Endothelial cell of umbilical vein (primary cell): ENCODE measurements around the gene LMX1A. TPM values are rescaled to one million over a fixed set of nuclear protein-coding genes. Genes with fewer than 3 reads are reported as not detected.

Experiments used
- BruUV-seq: library from RNA; stranded (reverse); fragments of 400-500 nt; replicated peaks from 2 replicates; lab custom pipeline; 2021; lab: Mats Ljungman, UMichigan
- CTCF ChIA-PET: fragments of 300-600, 350-600 bp; sonication (Branson Sonifier 250); formaldehyde crosslinking; loops from one replicate; lab custom pipeline; 2021; ENCODE audit warnings: antibody characterized with exemption, inconsistent platforms; lab: Charles Lee
- POLR2A ChIA-PET: fragments of 300-600, 350-600 bp; sonication (Branson Sonifier 250); formaldehyde crosslinking; loops from one replicate; lab custom pipeline; 2021; ENCODE audit warnings: antibody characterized with exemption, inconsistent platforms; lab: Charles Lee
- DNase-seq: peaks from one replicate; pipeline ENCODE4 v3.0.0-alpha.2; 2011; ENCODE audit warnings: low read depth, low spot score
- FAIRE-seq: peaks from 2 replicates; lab custom pipeline; 2011; peaks lifted over from hg19 to GRCh38; lab: Jason Lieb, UNC
- H2AFZ ChIP-seq: 2 replicates; pipeline ENCODE4 v1.6.0; 2012; ENCODE audit warnings: low read depth, low read length, control low read depth, inconsistent platforms
- H3K27ac ChIP-seq: 2 replicates; pipeline ENCODE4 v1.5.1; 2011; ENCODE audit warnings: low read depth, mild to moderate bottlenecking, control low read depth, low read length, moderate library complexity; ENCODE audit not compliant: insufficient read depth
- H3K27me3 ChIP-seq, 2 experiments: 2 replicates each; pipeline versions ENCODE4 v1.6.0 to v1.6.1; 2011; ENCODE audit warnings: low read length in 2 of 2, mixed read lengths in 1 of 2; ENCODE audit not compliant: control insufficient read depth in 2 of 2, insufficient read depth in 2 of 2
- H3K36me3 ChIP-seq, 2 experiments: 2 replicates in 1 of 2; 3 replicates in 1 of 2; pipeline ENCODE4 v1.5.1; 2011; ENCODE audit warnings: low read length in 2 of 2, mild to moderate bottlenecking in 1 of 2, moderate library complexity in 1 of 2; ENCODE audit not compliant: control insufficient read depth in 2 of 2, insufficient read depth in 2 of 2; ENCODE audit errors: extremely low read depth in 1 of 2
- H3K4me1 ChIP-seq: 3 replicates; pipeline ENCODE4 v1.5.1; 2011; ENCODE audit warnings: mild to moderate bottlenecking, low read length; ENCODE audit not compliant: control insufficient read depth, insufficient read depth; ENCODE audit errors: extremely low read depth
- H3K4me2 ChIP-seq: 2 replicates; pipeline ENCODE4 v1.6.1; 2011; ENCODE audit warnings: low read length, control low read depth, mixed read lengths; ENCODE audit not compliant: insufficient read depth
- H3K4me3 ChIP-seq, 3 experiments: fragments of 200-600 bp in 1 of 3; sonication (generic), shearing (Covaris generic) in 1 of 3; replicated peaks in 1 of 3; 2 replicates each; pipeline ENCODE4 v1.5.1; 2011 to 2016; ENCODE audit warnings: control low read depth in 3 of 3, low read length in 3 of 3, mild to moderate bottlenecking in 2 of 3, inconsistent platforms in 1 of 3, low read depth in 1 of 3, moderate library complexity in 1 of 3; ENCODE audit not compliant: insufficient read depth in 1 of 3
- H3K79me2 ChIP-seq: 2 replicates; pipeline ENCODE4 v1.6.0; 2012; ENCODE audit warnings: low read length, inconsistent platforms; ENCODE audit not compliant: control insufficient read depth, insufficient read depth
- H3K9ac ChIP-seq: replicated peaks from 2 replicates; pipeline ENCODE3; 2011; ENCODE audit warnings: low read length, control low read depth; ENCODE audit not compliant: insufficient read depth; ENCODE audit errors: extremely low read depth
- H3K9me1 ChIP-seq: replicated peaks from 3 replicates; pipeline ENCODE4 v1.6.0; 2011; ENCODE audit warnings: mild to moderate bottlenecking, low read length; ENCODE audit not compliant: control insufficient read depth, insufficient read depth; ENCODE audit errors: extremely low read depth
- H3K9me3 ChIP-seq: replicated peaks from 2 replicates; pipeline ENCODE4 v1.5.1; 2012; ENCODE audit warnings: low read length, inconsistent platforms; ENCODE audit not compliant: control insufficient read depth, insufficient read depth
- H4K20me1 ChIP-seq: replicated peaks from 2 replicates; pipeline ENCODE3; 2011; ENCODE audit warnings: mild to moderate bottlenecking, low read length; ENCODE audit not compliant: control insufficient read depth, insufficient read depth; ENCODE audit errors: extremely low read depth
- EZH2 ChIP-seq: IDR thresholded peaks from 2 replicates; pipeline ENCODE4 v1.6.1; 2012; ENCODE audit warnings: borderline replicate concordance, low read depth, mild to moderate bottlenecking, moderate library complexity, low read length, inconsistent platforms; ENCODE audit not compliant: severe bottlenecking
- FOS ChIP-seq: IDR thresholded peaks from 2 replicates; pipeline ENCODE4 v1.6.1; 2011; ENCODE audit warnings: mild to moderate bottlenecking, low read length, moderate library complexity, borderline replicate concordance; ENCODE audit not compliant: insufficient read depth
- GATA2 ChIP-seq: IDR thresholded peaks from 2 replicates; pipeline ENCODE4 v1.7.0; 2011; ENCODE audit warnings: low read depth, mild to moderate bottlenecking, moderate library complexity, mixed read lengths, low read length; ENCODE audit not compliant: insufficient read length, insufficient read depth
- JUN ChIP-seq: IDR thresholded peaks from 2 replicates; pipeline ENCODE4 v1.6.1; 2011; ENCODE audit warnings: borderline replicate concordance, low read depth; ENCODE audit not compliant: insufficient read length, insufficient read depth
- MYC ChIP-seq: IDR thresholded peaks from one replicate; pipeline ENCODE4 v1.6.1; 2011; ENCODE audit warnings: mild to moderate bottlenecking, low read depth, low read length
- POLR2A ChIP-seq: IDR thresholded peaks from 2 replicates; pipeline ENCODE4 v1.6.1; 2012; ENCODE audit warnings: low read depth, mild to moderate bottlenecking, control low read depth, low read length
- POLR2AphosphoS5 ChIP-seq: IDR thresholded peaks from 2 replicates; pipeline ENCODE4 v1.6.1; 2012; ENCODE audit warnings: low read depth, mild to moderate bottlenecking, control low read depth, low read length, moderate library complexity; ENCODE audit not compliant: insufficient read depth
- dilution Hi-C: fragments of 300-500 bp; cut with MboI; formaldehyde crosslinking; loops from one replicate; pipeline ENCODE4 v1.15.0; 2019; ENCODE audit warnings: low sequenced_read_pairs; ENCODE audit not compliant: extremely low pct_ligation_motif_present
- intact Hi-C: fragments of 100-400 bp; cut with micrococcal nuclease; formaldehyde crosslinking; loops from one replicate; pipeline ENCODE4 v1.10.0; 2022
- polyA plus RNA-seq, 4 experiments: library from polyadenylated mRNA; depleted of rRNA in 3 of 4; stranded (reverse) in 3 of 4; unstranded in 1 of 4; fragments of >200 nt; gene quantifications; 2 replicates each; pipeline versions ENCODE4 v1.2.1 to v1.2.3, GENCODE V29; 2011 to 2012; ENCODE audit warnings: missing spikeins in 1 of 4
- total RNA-seq: library from RNA; stranded (reverse); gene quantifications from 2 replicates; pipeline ENCODE4 v1.2.3, GENCODE V29; 2021
- TF ChIP-seq, protein P1 (sequence below), 2 donors: IDR thresholded peaks; 1 replicate in 1 of 2; 2 replicates in 1 of 2; pipeline ENCODE4 v1.5.1; 2011; ENCODE audit warnings: low read length in 2 of 2, mild to moderate bottlenecking in 2 of 2, moderate library complexity in 2 of 2, control low read depth in 1 of 2, inconsistent platforms in 1 of 2, low read depth in 1 of 2; ENCODE audit not compliant: insufficient read depth in 1 of 2; ENCODE audit errors: extremely low read depth in 1 of 2
- TF ChIP-seq, protein P2 (sequence below): IDR thresholded peaks from 2 replicates; pipeline ENCODE4 v1.6.1; 2011; ENCODE audit not compliant: insufficient read depth, insufficient read length

The LMX1A gene
- total and polyA plus RNA-seq, 2 donors (not counting 3 experiments of a cell fraction or from before 2014, with no cell fraction given) = not detected

DNA sequence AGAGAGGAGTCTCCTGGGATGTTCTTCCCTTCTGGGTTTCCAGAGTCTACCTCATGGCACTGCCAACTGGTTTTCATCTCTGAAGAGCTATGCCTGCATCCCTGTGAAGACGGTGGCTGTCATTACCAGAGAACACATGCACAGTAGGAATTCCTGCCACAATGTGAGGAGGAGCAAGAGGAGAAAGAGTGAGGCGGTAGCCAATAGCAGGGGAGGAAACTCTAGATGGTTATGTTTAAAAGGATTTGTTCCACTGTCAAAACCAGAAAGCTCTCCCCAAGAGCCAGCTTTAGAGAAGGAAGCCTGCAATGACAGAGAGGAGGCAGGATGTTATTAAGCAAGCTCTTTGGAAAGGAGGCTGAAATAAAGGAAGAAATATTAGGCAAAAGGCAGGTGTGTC, 12.3 kb downstream of the LMX1A start:
- H3K9ac ChIP-seq = no peak overlapping the region
- POLR2A ChIA-PET = no interaction called here
- no peak overlapping the region for H2AFZ ChIP-seq
- no peaks in the 10 kb centered on the region for H3K4me1 ChIP-seq
- no peak for DNase-seq
- intact Hi-C loops = no loop called here
- H3K36me3 ChIP-seq = no peaks in the 10 kb centered on the region
- CTCF ChIA-PET = interaction anchor here (1.5 to 2.2 kb wide), 2 partner anchors 23 to 25 kb away, joined by 6 read pairs; no protein-coding TSS in a partner anchor
- no peaks in the 10 kb centered on the region for H3K9me3 ChIP-seq
- FAIRE-seq = no peak
- no peak overlapping the region for H3K27ac ChIP-seq
- no peaks in the 10 kb centered on the region for H3K9me1 ChIP-seq
- H3K4me2 ChIP-seq = no peak overlapping the region
- dilution Hi-C loops = no loop called here
- no peaks in the 10 kb centered on the region for H3K79me2 ChIP-seq
- no peak overlapping the region for H3K4me3 ChIP-seq
- TF ChIP-seq JUN = no peak
- TF ChIP-seq POLR2A = no peak
- TF ChIP-seq MYC = no peak
- TF ChIP-seq, protein P1, sequence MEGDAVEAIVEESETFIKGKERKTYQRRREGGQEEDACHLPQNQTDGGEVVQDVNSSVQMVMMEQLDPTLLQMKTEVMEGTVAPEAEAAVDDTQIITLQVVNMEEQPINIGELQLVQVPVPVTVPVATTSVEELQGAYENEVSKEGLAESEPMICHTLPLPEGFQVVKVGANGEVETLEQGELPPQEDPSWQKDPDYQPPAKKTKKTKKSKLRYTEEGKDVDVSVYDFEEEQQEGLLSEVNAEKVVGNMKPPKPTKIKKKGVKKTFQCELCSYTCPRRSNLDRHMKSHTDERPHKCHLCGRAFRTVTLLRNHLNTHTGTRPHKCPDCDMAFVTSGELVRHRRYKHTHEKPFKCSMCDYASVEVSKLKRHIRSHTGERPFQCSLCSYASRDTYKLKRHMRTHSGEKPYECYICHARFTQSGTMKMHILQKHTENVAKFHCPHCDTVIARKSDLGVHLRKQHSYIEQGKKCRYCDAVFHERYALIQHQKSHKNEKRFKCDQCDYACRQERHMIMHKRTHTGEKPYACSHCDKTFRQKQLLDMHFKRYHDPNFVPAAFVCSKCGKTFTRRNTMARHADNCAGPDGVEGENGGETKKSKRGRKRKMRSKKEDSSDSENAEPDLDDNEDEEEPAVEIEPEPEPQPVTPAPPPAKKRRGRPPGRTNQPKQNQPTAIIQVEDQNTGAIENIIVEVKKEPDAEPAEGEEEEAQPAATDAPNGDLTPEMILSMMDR (IDR thresholded peaks at IDR 0.05; ENCODE audit: extremely low read depth in 1 of 2, insufficient read depth in 1 of 2, low read depth in 1 of 2, low read length in 2 of 2) = no peak
- TF ChIP-seq EZH2 = no peak
- TF ChIP-seq FOS = no peak
- no peak for TF ChIP-seq POLR2AphosphoS5
- TF ChIP-seq GATA2 = no peak
- TF ChIP-seq, protein P2, sequence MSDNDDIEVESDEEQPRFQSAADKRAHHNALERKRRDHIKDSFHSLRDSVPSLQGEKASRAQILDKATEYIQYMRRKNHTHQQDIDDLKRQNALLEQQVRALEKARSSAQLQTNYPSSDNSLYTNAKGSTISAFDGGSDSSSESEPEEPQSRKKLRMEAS = no peak
- no peaks in the 10 kb centered on the region for H4K20me1 ChIP-seq
- BruUV-seq = no TSS peak
- H3K27me3 ChIP-seq = peaks cover 19 to 26% of the 10 kb centered on the region in 2 experiments
